ENCODE measurements around the gene SMAD5.

The SMAD5 gene

GRCh38 chr5:136159457-136159856, 26.8 kb downstream of the SMAD5 start:
- DNase-seq, result no peak

GRCh38 chr5:136162008-136162407, 29.4 kb downstream of the SMAD5 start:
- no peak for DNase-seq

- no peak for DNase-seq
Measured at GRCh38 chr5:136164226-136164625, 31.6 kb downstream of the SMAD5 start.

- no peak for DNase-seq
Measured at GRCh38 chr5:136166909-136167308, 34.3 kb downstream of the SMAD5 start.

GRCh38 chr5:136169218-136169617, 36.6 kb downstream of the SMAD5 start:
- no peak for DNase-seq

- no peak for DNase-seq
Measured at GRCh38 chr5:136174021-136174659, 41.5 kb downstream of the SMAD5 start.

GRCh38 chr5:136182618-136183017, 50.0 kb downstream of the SMAD5 start:
- DNase-seq, result no peak

GRCh38 chr5:136185974-136186665, 53.5 kb downstream of the SMAD5 start:
- DNase-seq, result no peak

- no peak for DNase-seq
Measured at GRCh38 chr5:136186796-136187195, 54.2 kb downstream of the SMAD5 start.

GRCh38 chr5:136188859-136189258, 56.2 kb downstream of the SMAD5 start:
- DNase-seq, result no peak

GRCh38 chr5:136190091-136190720, 57.6 kb downstream of the SMAD5 start:
- DNase-seq, result no peak

- no peak for DNase-seq
Measured at GRCh38 chr5:136190904-136191303, 58.3 kb downstream of the SMAD5 start.

- DNase-seq, result no peak
Measured at GRCh38 chr5:136191304-136192014, 58.8 kb downstream of the SMAD5 start.

- DNase-seq, result no peak
Measured at GRCh38 chr5:136192015-136192525, 59.4 kb downstream of the SMAD5 start.

GRCh38 chr5:136192526-136193321, 60.1 kb downstream of the SMAD5 start, which contains the start of gene SMIM32:
Gene SMIM32 (minus strand): TSS chr5:136193162. CDS start chr5:136192524, 638 bp downstream.
- no peak for DNase-seq

- DNase-seq, result no peak
Measured at GRCh38 chr5:136193322-136193935, 60.8 kb downstream of the SMAD5 start.

GRCh38 chr5:136194576-136194975, 61.9 kb downstream of the SMAD5 start:
- DNase-seq, result no peak

- no peak for DNase-seq
Measured at GRCh38 chr5:136195971-136196820, 63.6 kb downstream of the SMAD5 start.

- DNase-seq, result no peak
Measured at GRCh38 chr5:136197462-136198142, 65.0 kb downstream of the SMAD5 start.

- DNase-seq, result no peak
Measured at GRCh38 chr5:136198453-136198852, 65.8 kb downstream of the SMAD5 start.

Data from activated CD8-positive, alpha-beta memory T cell treated with anti-CD3 and anti-CD28 coated beads, Interleukin-2, amount 50 U/mL, for 48 hours (primary cell).